CD14-positive monocyte (primary cell): Measurements from ENCODE around the gene ZNF559. TPM values are rescaled to one million over a fixed set of nuclear protein-coding genes. Genes with fewer than 3 reads are reported as not detected.

Experiments used
- DNase-seq, 3 donors: peaks; one replicate each; pipeline ENCODE4 v3.0.0-alpha.2; 2011 to 2022
- H2AFZ ChIP-seq: 2 replicates; pipeline ENCODE4 v1.6.0; 2012; ENCODE audit warnings: mild to moderate bottlenecking, low read depth, low read length, inconsistent platforms; ENCODE audit not compliant: insufficient read depth, poor library complexity, severe bottlenecking
- H3K27ac ChIP-seq, 2 donors: 1 replicate in 1 of 2; 2 replicates in 1 of 2; pipeline ENCODE4 v1.5.1; 2012 to 2013; ENCODE audit warnings: low read length in 2 of 2, control low read depth in 1 of 2, inconsistent platforms in 1 of 2, low read depth in 1 of 2, mild to moderate bottlenecking in 1 of 2
- H3K27me3 ChIP-seq, 2 donors: one replicate each; pipeline versions ENCODE4 v1.6.0 to v1.6.1; 2011 to 2013; ENCODE audit warnings: low read length in 2 of 2; ENCODE audit not compliant: control insufficient read depth in 2 of 2, insufficient read depth in 2 of 2
- H3K36me3 ChIP-seq, 2 donors: replicated peaks in 1 of 2; 1 replicate in 1 of 2; 2 replicates in 1 of 2; pipeline versions ENCODE4 v1.5.1 to v1.6.1; 2012 to 2013; ENCODE audit warnings: low read length in 2 of 2, control low read depth in 1 of 2, inconsistent platforms in 1 of 2, mild to moderate bottlenecking in 1 of 2; ENCODE audit not compliant: insufficient read depth in 2 of 2, control insufficient read depth in 1 of 2
- H3K4me1 ChIP-seq, 2 donors: 1 replicate in 1 of 2; 2 replicates in 1 of 2; pipeline versions ENCODE4 v1.5.1 to v1.6.1; 2012 to 2013; ENCODE audit warnings: low read length in 2 of 2, control low read depth in 1 of 2, inconsistent platforms in 1 of 2, mild to moderate bottlenecking in 1 of 2, moderate library complexity in 1 of 2; ENCODE audit not compliant: insufficient read depth in 2 of 2, control insufficient read depth in 1 of 2
- H3K4me2 ChIP-seq: replicated peaks from 2 replicates; pipeline ENCODE3; 2012; ENCODE audit warnings: low read length, moderate library complexity, mild to moderate bottlenecking; ENCODE audit not compliant: poor library complexity, severe bottlenecking; ENCODE audit errors: extremely low read depth
- H3K4me3 ChIP-seq, 3 experiments: fragments of 200-600 bp in 1 of 3; sonication (generic) in 1 of 3; replicated peaks in 1 of 3; 1 replicate in 2 of 3; 2 replicates in 1 of 3; pipeline ENCODE4 v1.5.1; 2011 to 2013; ENCODE audit warnings: low read length in 3 of 3, mild to moderate bottlenecking in 3 of 3, control low read depth in 2 of 3, low read depth in 2 of 3, inconsistent platforms in 1 of 3, moderate library complexity in 1 of 3
- H3K79me2 ChIP-seq: 2 replicates; pipeline ENCODE4 v1.6.0; 2012; ENCODE audit warnings: mild to moderate bottlenecking, control low read depth, inconsistent platforms, low read length, moderate library complexity; ENCODE audit not compliant: insufficient read depth
- H3K9ac ChIP-seq: 2 replicates; pipeline ENCODE4 v1.6.0; 2017; ENCODE audit warnings: low read length, mild to moderate bottlenecking; ENCODE audit not compliant: insufficient read depth, poor library complexity, severe bottlenecking
- H3K9me3 ChIP-seq, 2 donors: replicated peaks in 1 of 2; 1 replicate in 1 of 2; 2 replicates in 1 of 2; pipeline versions ENCODE4 v1.5.1 to v1.6.1; 2012 to 2013; ENCODE audit warnings: low read length in 2 of 2, control low read depth in 1 of 2; ENCODE audit not compliant: control insufficient read depth in 1 of 2, insufficient read depth in 1 of 2
- H4K20me1 ChIP-seq: 2 replicates; pipeline ENCODE4 v1.6.0; 2012; ENCODE audit warnings: mild to moderate bottlenecking, low read length, control low read depth, moderate library complexity; ENCODE audit not compliant: insufficient read depth
- H3K27ac Mint-ChIP-seq, 7 donors: one replicate each; pipeline ENCODE4 v1.8.0; 2020; ENCODE audit warnings: mild to moderate bottlenecking in 7 of 7, mixed read lengths in 7 of 7, moderate library complexity in 6 of 7, inconsistent platforms in 2 of 7
- H3K27me3 Mint-ChIP-seq, 3 donors: one replicate each; pipeline ENCODE4 v1.8.0; 2021 to 2022; ENCODE audit warnings: low read depth in 3 of 3, mild to moderate bottlenecking in 3 of 3, mixed read lengths in 3 of 3, moderate library complexity in 3 of 3, inconsistent platforms in 1 of 3
- H3K36me3 Mint-ChIP-seq, 2 donors: one replicate each; pipeline ENCODE4 v1.8.0; 2020; ENCODE audit warnings: mixed read lengths in 2 of 2, inconsistent platforms in 1 of 2, mild to moderate bottlenecking in 1 of 2
- H3K4me1 Mint-ChIP-seq: one replicate; pipeline ENCODE4 v1.8.0; 2020; ENCODE audit warnings: mild to moderate bottlenecking, mixed read lengths
- H3K4me3 Mint-ChIP-seq, 2 donors: one replicate each; pipeline ENCODE4 v1.8.0; 2020; ENCODE audit warnings: mild to moderate bottlenecking in 2 of 2, mixed read lengths in 2 of 2, moderate library complexity in 1 of 2
- H3K9me3 Mint-ChIP-seq, 7 donors: one replicate each; pipeline ENCODE4 v1.8.0; 2020 to 2022; ENCODE audit warnings: mixed read lengths in 7 of 7, mild to moderate bottlenecking in 6 of 7, moderate library complexity in 6 of 7, inconsistent platforms in 2 of 7
- CTCF ChIP-seq: fragments of 200-600 bp; IDR thresholded peaks from one replicate; pipeline ENCODE4 v1.8.0; 2022; ENCODE audit warnings: antibody characterized with exemption, mild to moderate bottlenecking
- WGBS: methylation state at CpG from one replicate; pipeline ENCODE4 v1.1.5; 2013; ENCODE audit warnings: missing lambda C conversion rate; ENCODE audit not compliant: insufficient coverage; 5-methylcytosine and 5-hydroxymethylcytosine counted together
- intact Hi-C, 2 donors: fragments of 100-400 bp; cut with micrococcal nuclease; formaldehyde crosslinking; loops; one replicate each; pipeline versions ENCODE4 v1.15.0 to v1.15.1; 2023
- polyA plus RNA-seq, 3 donors: library from polyadenylated mRNA; depleted of rRNA in 1 of 3; unstranded in 2 of 3; stranded (reverse) in 1 of 3; fragments of 300-500 nt in 2 of 3; fragments of >200 nt in 1 of 3; fragmentation: Illumina TruSeq in 2 of 3; gene quantifications; 1 replicate in 2 of 3; 2 replicates in 1 of 3; pipeline ENCODE4 v1.2.3, GENCODE V29; 2012 to 2021

ZNF559 gene
- polyA plus RNA-seq, 3 donors = 9.0 to 16.0 (median 9.1) TPM

GRCh38 chr19:9348671-9349070 is 24.7 kb downstream of the ZNF559 start:
- Histone ChIP-seq H3K4me2 (no peak overlapping the region), H3K27ac (no peak overlapping the region), H3K4me3 (no peak overlapping the region), H3K9ac (no peak overlapping the region), H3K79me2 (no peaks in the 10 kb centered on the region), H4K20me1 (no peaks in the 10 kb centered on the region), H3K4me1 (no peaks in the 10 kb centered on the region), H3K9me3 (peaks cover 54 to 92% of the 10 kb centered on the region in 2 donors), H3K36me3 (peaks cover 0 to 3% of the 10 kb centered on the region in 2 donors), H3K27me3 (no peaks in the 10 kb centered on the region), H2AFZ (no peak overlapping the region)
- Mint-ChIP-seq H3K9me3 (peaks cover 30 to 85% (median 75%) of the 10 kb centered on the region in 7 donors), H3K27me3 (peaks cover 0 to 1% (median 0%) of the 10 kb centered on the region in 3 donors), H3K36me3 (peaks cover 1 to 9% of the 10 kb centered on the region in 2 donors), H3K27ac (no peak overlapping the region), H3K4me1 (no peaks in the 10 kb centered on the region), H3K4me3 (no peak overlapping the region)
- TF ChIP-seq CTCF = no peak
- DNase-seq = no peak
- WGBS = 98% methylated on average over 22 of the region's 22 CpGs
- intact Hi-C loops = no loop called here

DNA sequence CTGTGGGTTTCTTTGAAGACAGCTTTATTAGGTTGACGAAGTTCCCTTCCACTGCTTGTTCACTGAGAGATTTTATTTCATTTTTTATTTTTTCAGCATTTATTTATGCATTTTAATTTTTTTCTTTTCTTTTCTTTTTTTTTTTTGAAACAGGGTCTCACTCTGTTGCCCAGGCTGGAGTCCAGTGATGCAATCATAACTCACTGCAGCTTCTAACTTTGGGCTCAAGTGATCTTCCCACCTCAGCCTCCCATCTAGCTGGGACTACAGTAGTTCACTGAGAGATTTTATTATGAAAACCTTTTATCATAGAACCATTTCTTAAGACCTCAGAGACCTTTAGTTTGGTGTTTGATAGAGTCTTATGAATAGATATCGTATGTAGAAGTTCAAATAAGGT is 28.5 kb downstream of the ZNF559 start:
- no CpG with 5 or more reads among the region's 2 CpGs for WGBS
- intact Hi-C loops = no loop called here
- H3K36me3 ChIP-seq = no peaks in the 10 kb centered on the region
- no peak overlapping the region for H3K27ac ChIP-seq
- H3K27me3 ChIP-seq = no peaks in the 10 kb centered on the region
- no peaks in the 10 kb centered on the region for H3K79me2 ChIP-seq
- H3K4me1 ChIP-seq = no peaks in the 10 kb centered on the region
- H2AFZ ChIP-seq = no peak overlapping the region
- Mint-ChIP-seq H3K27me3 (peaks cover 0 to 3% (median 1%) of the 10 kb centered on the region in 3 donors), H3K4me1 (no peaks in the 10 kb centered on the region), H3K9me3 (peaks cover 24 to 90% (median 78%) of the 10 kb centered on the region in 7 donors), H3K27ac (no peak overlapping the region), H3K4me3 (no peak overlapping the region), H3K36me3 (peaks cover 0 to 4% of the 10 kb centered on the region in 2 donors)
- peaks cover 70 to 92% of the 10 kb centered on the region in 2 donors for H3K9me3 ChIP-seq
- no peaks in the 10 kb centered on the region for H4K20me1 ChIP-seq
- no peak overlapping the region for H3K9ac ChIP-seq
- no peak overlapping the region for H3K4me2 ChIP-seq
- no peak overlapping the region for H3K4me3 ChIP-seq
- no peak for DNase-seq
- TF ChIP-seq CTCF = no peak
